Stimulated activated effector memory CD8-positive, alpha-beta T cell treated with anti-CD3 and anti-CD28 coated beads, Interleukin-12 subunit alpha, Interleukin-12 subunit beta, amount 100 ng/mL, for 72 hours (primary cell): ENCODE data around the gene DOCK11.
A peak's percentile ranks its signal among the peaks of the same experiment; 100 is the strongest.
"Not testable (repeated sequence)": the region's sequence is repeated elsewhere in the genome, so short reads cannot be mapped to it uniquely, and the experiment has no call there.

Experiments
- ATAC-seq: fragments of 150-1000 bp; cut with Tn5 transposase; 2 replicates; pipeline ENCODE4 v1.10.0; 2021
- DNase-seq, 2 donors: peaks; one replicate each; pipeline ENCODE4 v3.0.0; 2021 to 2022; ENCODE audit warnings: low spot score in 2 of 2
- H3K27ac Mint-ChIP-seq: one replicate; pipeline ENCODE4 v1.8.0; 2022; ENCODE audit warnings: mild to moderate bottlenecking, mixed read lengths
- H3K36me3 Mint-ChIP-seq: one replicate; pipeline ENCODE4 v1.8.0; 2022; ENCODE audit warnings: mild to moderate bottlenecking, mixed read lengths
- H3K4me1 Mint-ChIP-seq: one replicate; pipeline ENCODE4 v1.8.0; 2022; ENCODE audit warnings: mixed read lengths
- H3K4me3 Mint-ChIP-seq: one replicate; pipeline ENCODE4 v1.8.0; 2022; ENCODE audit warnings: mild to moderate bottlenecking, mixed read lengths
- H3K9me3 Mint-ChIP-seq: one replicate; pipeline ENCODE4 v1.8.0; 2022; ENCODE audit warnings: mixed read lengths

Gene DOCK11

GRCh38 chrX:118495061-118495921 lies at the start of gene DOCK11:
DOCK11 (plus strand) TSS chrX:118495815; CDS start chrX:118495972, 157 bp downstream.
- ATAC-seq (peak; percentile 86), DNase-seq (peak; percentile 39 to 81)
- peaks cover 22% of the 10 kb centered on the region for H3K4me1 Mint-ChIP-seq
- peaks cover 29% of the 10 kb centered on the region for H3K36me3 Mint-ChIP-seq
- peak within 1 kb of the TSS; percentile 98 for H3K4me3 Mint-ChIP-seq
- H3K27ac Mint-ChIP-seq: peak within 1 kb of the TSS; percentile 94
- no peaks in the 10 kb centered on the region for H3K9me3 Mint-ChIP-seq

- Mint-ChIP-seq H3K27ac (no peak overlapping the region), H3K4me3 (no peak overlapping the region), H3K4me1 (no peaks in the 10 kb centered on the region), H3K9me3 (no peaks in the 10 kb centered on the region), H3K36me3 (peaks cover 59% of the 10 kb centered on the region)
- ATAC-seq: no peak
- DNase-seq: no peak
These were observed 47.3 kb upstream of the DOCK11 start for GRCh38 chrX:118448273-118448783.

- Mint-ChIP-seq H3K4me1 (no peaks in the 10 kb centered on the region), H3K36me3 (peaks cover 19% of the 10 kb centered on the region), H3K27ac (no peak overlapping the region), H3K4me3 (no peak overlapping the region), H3K9me3 (no peaks in the 10 kb centered on the region)
- ATAC-seq (no peak), DNase-seq (no peak)
These were observed 40.6 kb upstream of the DOCK11 start for GRCh38 chrX:118455013-118455412.

GRCh38 chrX:118459494-118459893 lies 36.1 kb upstream of the DOCK11 start:
- no peaks in the 10 kb centered on the region for H3K9me3 Mint-ChIP-seq
- H3K4me3 Mint-ChIP-seq: no peak overlapping the region
- peak; percentile 49 for ATAC-seq
- H3K27ac Mint-ChIP-seq: no peak overlapping the region
- H3K4me1 Mint-ChIP-seq: no peaks in the 10 kb centered on the region
- no peaks in the 10 kb centered on the region for H3K36me3 Mint-ChIP-seq
- DNase-seq: no peak

GRCh38 chrX:118464501-118464900 lies 31.1 kb upstream of the DOCK11 start:
- ATAC-seq: no peak
- Mint-ChIP-seq H3K27ac (no peak overlapping the region), H3K4me1 (no peaks in the 10 kb centered on the region), H3K36me3 (no peaks in the 10 kb centered on the region), H3K9me3 (no peaks in the 10 kb centered on the region), H3K4me3 (no peak overlapping the region)
- DNase-seq: no peak

- Mint-ChIP-seq H3K4me3 (no peak overlapping the region), H3K4me1 (no peaks in the 10 kb centered on the region), H3K9me3 (no peaks in the 10 kb centered on the region), H3K36me3 (no peaks in the 10 kb centered on the region), H3K27ac (no peak overlapping the region)
- no peak for ATAC-seq
- no peak for DNase-seq
These were observed 27.5 kb upstream of the DOCK11 start for GRCh38 chrX:118468122-118468521.

GRCh38 chrX:118470721-118471347 lies 24.8 kb upstream of the DOCK11 start:
- not testable (repeated sequence) for ATAC-seq, H3K27ac Mint-ChIP-seq, H3K4me1 Mint-ChIP-seq, H3K36me3 Mint-ChIP-seq, H3K4me3 Mint-ChIP-seq, DNase-seq, H3K9me3 Mint-ChIP-seq

GRCh38 chrX:118474586-118474985 lies 21.0 kb upstream of the DOCK11 start:
- Mint-ChIP-seq H3K4me3 (no peak overlapping the region), H3K4me1 (no peaks in the 10 kb centered on the region), H3K27ac (no peak overlapping the region), H3K9me3 (no peaks in the 10 kb centered on the region), H3K36me3 (no peaks in the 10 kb centered on the region)
- no peak for DNase-seq
- no peak for ATAC-seq

- Mint-ChIP-seq H3K36me3 (no peaks in the 10 kb centered on the region), H3K4me3 (no peak overlapping the region), H3K4me1 (no peaks in the 10 kb centered on the region), H3K27ac (peak overlapping the region; percentile 77), H3K9me3 (no peaks in the 10 kb centered on the region)
- ATAC-seq (no peak), DNase-seq (no peak)
These were observed 19.7 kb upstream of the DOCK11 start for GRCh38 chrX:118475903-118476302.

- Mint-ChIP-seq H3K36me3 (no peaks in the 10 kb centered on the region), H3K27ac (no peak overlapping the region)
- no peak for ATAC-seq
These were observed 15.4 kb upstream of the DOCK11 start for GRCh38 chrX:118480172-118480571.

GRCh38 chrX:118482384-118482783 lies 13.2 kb upstream of the DOCK11 start:
- H3K36me3 Mint-ChIP-seq, H3K4me1 Mint-ChIP-seq, H3K4me3 Mint-ChIP-seq, ATAC-seq, H3K9me3 Mint-ChIP-seq, DNase-seq, H3K27ac Mint-ChIP-seq: not testable (repeated sequence)

More at GRCh38 chrX:118480172-118480571, 15.4 kb upstream of the DOCK11 start:
- Mint-ChIP-seq H3K9me3 (no peaks in the 10 kb centered on the region), H3K4me3 (no peak overlapping the region), H3K4me1 (no peaks in the 10 kb centered on the region)
- DNase-seq: no peak

GRCh38 chrX:118484216-118484903 lies 11.3 kb upstream of the DOCK11 start:
- H3K4me3 Mint-ChIP-seq: no peak overlapping the region
- no peak for ATAC-seq
- no peaks in the 10 kb centered on the region for H3K9me3 Mint-ChIP-seq

GRCh38 chrX:118486693-118487092 lies 8.9 kb upstream of the DOCK11 start:
- H3K4me3 Mint-ChIP-seq, H3K4me1 Mint-ChIP-seq, H3K36me3 Mint-ChIP-seq, H3K27ac Mint-ChIP-seq, DNase-seq, H3K9me3 Mint-ChIP-seq, ATAC-seq: not testable (repeated sequence)

More at GRCh38 chrX:118484216-118484903, 11.3 kb upstream of the DOCK11 start:
- Mint-ChIP-seq H3K27ac (no peak overlapping the region), H3K4me1 (no peaks in the 10 kb centered on the region), H3K36me3 (no peaks in the 10 kb centered on the region)
- no peak for DNase-seq

GRCh38 chrX:118493016-118493415 lies 2.6 kb upstream of the DOCK11 start:
- Mint-ChIP-seq H3K4me1 (peaks cover 9% of the 10 kb centered on the region), H3K9me3 (no peaks in the 10 kb centered on the region)

GRCh38 chrX:118493653-118494297 lies 1.8 kb upstream of the DOCK11 start:
- Mint-ChIP-seq H3K4me3 (peak overlapping the region; percentile 98), H3K27ac (peak overlapping the region; percentile 91), H3K9me3 (no peaks in the 10 kb centered on the region), H3K4me1 (peaks cover 16% of the 10 kb centered on the region), H3K36me3 (peaks cover 20% of the 10 kb centered on the region)
- ATAC-seq (no peak), DNase-seq (no peak)

More at GRCh38 chrX:118493016-118493415, 2.6 kb upstream of the DOCK11 start:
- no peak overlapping the region for H3K27ac Mint-ChIP-seq
- DNase-seq (no peak), ATAC-seq (no peak)
- no peak overlapping the region for H3K4me3 Mint-ChIP-seq
- peaks cover 17% of the 10 kb centered on the region for H3K36me3 Mint-ChIP-seq
